ENCODE data around the gene VPS37C. TPM values are rescaled to one million over a fixed set of nuclear protein-coding genes. Genes with fewer than 3 reads are reported as not detected.
"Not testable (repeated sequence)": the region's sequence is repeated elsewhere in the genome, so short reads cannot be mapped to it uniquely, and the experiment has no call there.

The VPS37C gene
- polyA plus RNA-seq, 2 of the 4 experiments (the other 2 are of a cell fraction): 8.9 to 11.3 TPM

GRCh38 chr11:61098778-61099177 is 62.4 kb downstream of the VPS37C start:
- no peak for DNase-seq (ENCODE audit: low read depth in 1 of 2, low spot score in 1 of 2)
- TF ChIP-seq BCL3 (IDR thresholded peaks at IDR 0.05): no peak
- no peak for TF ChIP-seq EHMT2 (IDR thresholded peaks at IDR 0.05; ENCODE audit: low read depth)
- TF ChIP-seq CEBPB (IDR thresholded peaks at IDR 0.05): no peak
- TF ChIP-seq HDAC2 (IDR thresholded peaks at IDR 0.05): no peak
- TF ChIP-seq MAZ (IDR thresholded peaks at IDR 0.05; ENCODE audit: borderline replicate concordance, low read depth, low read length): no peak
- no peak for TF ChIP-seq SREBF2 (IDR thresholded peaks at IDR 0.05)
- TF ChIP-seq RARB (CRISPR knock-in tag; IDR thresholded peaks at IDR 0.05): no peak
- no peak for TF ChIP-seq CHD4 (IDR thresholded peaks at IDR 0.05; ENCODE audit: borderline replicate concordance)
- TF ChIP-seq EHF (CRISPR knock-in tag; IDR thresholded peaks at IDR 0.05): no peak
- no peak for TF ChIP-seq ZC3H11A (IDR thresholded peaks at IDR 0.05)
- TF ChIP-seq ESRRA (IDR thresholded peaks at IDR 0.05; ENCODE audit: borderline replicate concordance, low read length): no peak
- no peak for TF ChIP-seq MAX (IDR thresholded peaks at IDR 0.05)
- TF ChIP-seq ZSCAN20 (CRISPR knock-in tag; IDR thresholded peaks at IDR 0.05): no peak
- TF ChIP-seq HOXB5 (CRISPR knock-in tag; IDR thresholded peaks at IDR 0.05): no peak
- no peak for TF ChIP-seq TFCP2L1 (CRISPR knock-in tag; IDR thresholded peaks at IDR 0.05)
- no peak for TF ChIP-seq HOXA7 (CRISPR knock-in tag; IDR thresholded peaks at IDR 0.05)
- no peak for TF ChIP-seq RCOR1 (IDR thresholded peaks at IDR 0.05; ENCODE audit: low read depth, low read length)
- TF ChIP-seq PHF8 (IDR thresholded peaks at IDR 0.05; ENCODE audit: borderline replicate concordance, low read depth): no peak
- Histone ChIP-seq H3K4me3 (no peak overlapping the region), H3K4me2 (no peak overlapping the region), H3K4me1 (no peaks in the 10 kb centered on the region), H3K9me3 (peaks cover 2% of the 10 kb centered on the region; the same call in 1 of the 3 replicates), H3K27ac (no peak overlapping the region)
- CTCF ChIA-PET: interaction anchor here (0.6 kb wide), 1 partner anchor 132 kb away, joined by 3 read pairs; no protein-coding TSS in a partner anchor
- FAIRE-seq: no peak
- POLR2A ChIA-PET: no interaction called here
- no peak for ATAC-seq
- 7% methylated on average over 3 of the region's 4 CpGs for WGBS (ENCODE audit: missing lambda C conversion rate)

- H3K4me1 ChIP-seq; DNase-seq (ENCODE audit: low read depth in 1 of 2, low spot score in 1 of 2); CTCF ChIA-PET; ATAC-seq; H3K9me3 ChIP-seq; H3K4me2 ChIP-seq; H3K4me3 ChIP-seq; H3K27ac ChIP-seq; POLR2A ChIA-PET; FAIRE-seq: not testable (repeated sequence)
- WGBS (ENCODE audit: missing lambda C conversion rate): 0% methylated on average over 2 of the region's 2 CpGs
These were observed 63.0 kb downstream of the VPS37C start for GRCh38 chr11:61098261-61098660.

GRCh38 chr11:61095021-61095420 is 66.2 kb downstream of the VPS37C start:
- ChIA-PET CTCF (no interaction called here), POLR2A (no interaction called here)
- Histone ChIP-seq H3K9me3 (peaks cover 2% of the 10 kb centered on the region; the same call in 1 of the 3 replicates), H3K4me3 (no peak overlapping the region), H3K27ac (no peak overlapping the region), H3K4me2 (no peak overlapping the region), H3K4me1 (0 out of 3 replicates have a peak, but pooled peaks cover 3% of the 10 kb centered on the region)
- ATAC-seq (no peak), DNase-seq (ENCODE audit: low read depth in 1 of 2, low spot score in 1 of 2) (no peak), FAIRE-seq (no peak)
- no peak for TF ChIP-seq RFX5 (IDR thresholded peaks at IDR 0.05)
- TF ChIP-seq BHLHE40 (IDR thresholded peaks at IDR 0.05; ENCODE audit: low read depth, low read length): no peak
- no peak for TF ChIP-seq ZNF302 (CRISPR knock-in tag; IDR thresholded peaks at IDR 0.05)
- WGBS (ENCODE audit: missing lambda C conversion rate): 59% methylated on average over 7 of the region's 7 CpGs

- POLR2A ChIA-PET; H3K9me3 ChIP-seq; H3K27ac ChIP-seq; ATAC-seq; CTCF ChIA-PET; H3K4me1 ChIP-seq; DNase-seq (ENCODE audit: low read depth in 1 of 2, low spot score in 1 of 2); FAIRE-seq; H3K4me2 ChIP-seq; H3K4me3 ChIP-seq: not testable (repeated sequence)
- WGBS (ENCODE audit: missing lambda C conversion rate): 76% methylated on average over 6 of the region's 7 CpGs
These were observed 67.1 kb downstream of the VPS37C start for GRCh38 chr11:61094167-61094566.
